Measurements from ENCODE around the gene ATP8B4.

The ATP8B4 gene, protein sequence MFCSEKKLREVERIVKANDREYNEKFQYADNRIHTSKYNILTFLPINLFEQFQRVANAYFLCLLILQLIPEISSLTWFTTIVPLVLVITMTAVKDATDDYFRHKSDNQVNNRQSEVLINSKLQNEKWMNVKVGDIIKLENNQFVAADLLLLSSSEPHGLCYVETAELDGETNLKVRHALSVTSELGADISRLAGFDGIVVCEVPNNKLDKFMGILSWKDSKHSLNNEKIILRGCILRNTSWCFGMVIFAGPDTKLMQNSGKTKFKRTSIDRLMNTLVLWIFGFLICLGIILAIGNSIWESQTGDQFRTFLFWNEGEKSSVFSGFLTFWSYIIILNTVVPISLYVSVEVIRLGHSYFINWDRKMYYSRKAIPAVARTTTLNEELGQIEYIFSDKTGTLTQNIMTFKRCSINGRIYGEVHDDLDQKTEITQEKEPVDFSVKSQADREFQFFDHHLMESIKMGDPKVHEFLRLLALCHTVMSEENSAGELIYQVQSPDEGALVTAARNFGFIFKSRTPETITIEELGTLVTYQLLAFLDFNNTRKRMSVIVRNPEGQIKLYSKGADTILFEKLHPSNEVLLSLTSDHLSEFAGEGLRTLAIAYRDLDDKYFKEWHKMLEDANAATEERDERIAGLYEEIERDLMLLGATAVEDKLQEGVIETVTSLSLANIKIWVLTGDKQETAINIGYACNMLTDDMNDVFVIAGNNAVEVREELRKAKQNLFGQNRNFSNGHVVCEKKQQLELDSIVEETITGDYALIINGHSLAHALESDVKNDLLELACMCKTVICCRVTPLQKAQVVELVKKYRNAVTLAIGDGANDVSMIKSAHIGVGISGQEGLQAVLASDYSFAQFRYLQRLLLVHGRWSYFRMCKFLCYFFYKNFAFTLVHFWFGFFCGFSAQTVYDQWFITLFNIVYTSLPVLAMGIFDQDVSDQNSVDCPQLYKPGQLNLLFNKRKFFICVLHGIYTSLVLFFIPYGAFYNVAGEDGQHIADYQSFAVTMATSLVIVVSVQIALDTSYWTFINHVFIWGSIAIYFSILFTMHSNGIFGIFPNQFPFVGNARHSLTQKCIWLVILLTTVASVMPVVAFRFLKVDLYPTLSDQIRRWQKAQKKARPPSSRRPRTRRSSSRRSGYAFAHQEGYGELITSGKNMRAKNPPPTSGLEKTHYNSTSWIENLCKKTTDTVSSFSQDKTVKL

DNA sequence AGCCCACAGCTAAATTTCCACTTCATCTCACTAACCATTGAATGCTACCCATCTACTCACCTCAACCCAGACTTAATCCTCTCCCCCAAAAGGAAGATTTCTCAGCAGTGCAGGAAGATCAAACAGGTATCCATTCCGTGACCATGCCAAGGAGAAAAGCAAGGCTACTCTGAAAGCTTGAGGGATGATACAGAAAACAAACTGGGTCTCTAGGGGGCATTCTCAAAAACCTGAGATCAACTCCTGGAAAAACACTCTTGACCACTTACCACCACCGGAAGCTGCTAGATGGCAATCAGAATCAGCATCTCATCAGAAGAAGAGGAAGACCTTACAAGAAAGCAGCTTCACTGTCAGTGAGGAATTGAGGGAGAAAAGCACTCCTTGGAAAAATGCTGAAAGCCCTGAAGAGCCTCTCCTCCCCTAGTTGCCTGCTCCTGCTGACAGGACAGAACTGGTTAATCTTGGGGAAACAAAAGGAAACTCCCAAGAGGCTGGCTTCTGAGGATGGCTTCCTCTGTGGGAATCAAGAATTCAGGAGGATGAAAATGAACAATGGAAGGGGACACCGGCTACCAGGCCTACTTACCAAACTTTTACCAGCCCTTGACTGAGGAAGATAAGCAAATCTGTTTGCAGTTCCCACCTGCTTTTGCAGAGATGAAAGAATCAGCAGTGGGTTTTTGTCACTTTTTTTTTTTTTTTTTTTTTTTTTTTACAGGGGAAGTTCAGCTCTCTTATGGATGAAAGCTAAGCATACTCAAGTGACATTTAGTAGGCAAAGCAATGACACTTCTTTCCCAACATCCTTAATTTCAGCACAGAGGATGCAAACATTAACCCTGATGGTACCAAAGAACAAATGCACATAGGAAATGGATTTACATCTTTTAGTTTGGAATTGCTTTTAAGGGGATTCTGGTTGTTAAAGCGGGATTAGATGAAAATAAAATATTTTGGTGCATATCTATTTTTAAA lies at the start of gene ATP8B4:
Gene ATP8B4 (minus strand): TSS at position 171 of the 978 bp plus-strand sequence. CDS start 12,267 bp downstream, outside the sequence.
- DNase-seq (ENCODE audit: low read depth, low spot score) = no peak
- H3K27ac ChIP-seq = no peak within 1 kb of the TSS
- TF ChIP-seq POLR2AphosphoS5 (IDR thresholded peaks at IDR 0.05; ENCODE audit: borderline replicate concordance, low read depth, low read length) = no peak
- TF ChIP-seq FOXP2 (optimal IDR thresholded peaks at IDR 0.05; ENCODE audit: control extremely low read depth, extremely low read length, insufficient read depth) = no peak
- no peak for TF ChIP-seq EZH2 (IDR thresholded peaks at IDR 0.05)
- H3K9me3 ChIP-seq (ENCODE audit: low read depth, low read length) = no peaks in the 10 kb centered on the region
- H3K4me3 ChIP-seq = no peak within 1 kb of the TSS
- no peaks in the 10 kb centered on the region for H3K36me3 ChIP-seq (ENCODE audit: insufficient read depth, low read length)
- peak within 1 kb of the TSS; percentile 13 for H3K9ac ChIP-seq (ENCODE audit: insufficient read length)

DNA sequence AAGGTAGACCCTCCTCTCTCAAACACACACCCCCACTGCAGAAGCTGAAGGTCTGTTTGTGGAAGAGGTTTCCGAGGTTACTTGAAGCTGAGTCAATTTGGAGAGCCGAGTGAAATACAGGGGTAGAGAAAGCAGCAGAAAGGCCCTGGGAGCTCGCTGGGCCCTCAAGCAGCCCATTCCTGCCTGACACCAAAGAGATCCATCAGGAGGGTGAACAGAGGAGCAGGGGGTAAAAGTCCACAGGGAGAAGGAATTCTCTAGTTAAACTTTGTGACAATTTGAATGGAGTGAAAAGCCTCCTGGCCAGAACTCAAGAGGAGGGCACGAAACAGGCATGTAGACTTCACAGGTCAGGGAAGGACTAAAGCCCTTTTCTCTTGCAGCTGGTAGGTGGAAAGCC lies 49.3 kb upstream of the ATP8B4 start:
- Histone ChIP-seq H3K36me3 (ENCODE audit: insufficient read depth, low read length) (no peaks in the 10 kb centered on the region), H3K4me3 (no peak overlapping the region), H3K27ac (no peak overlapping the region), H3K9ac (ENCODE audit: insufficient read length) (no peak overlapping the region), H3K9me3 (ENCODE audit: low read depth, low read length) (no peaks in the 10 kb centered on the region)
- no peak for DNase-seq (ENCODE audit: low read depth, low spot score)
- TF ChIP-seq FOXP2 (optimal IDR thresholded peaks at IDR 0.05; ENCODE audit: control extremely low read depth, extremely low read length, insufficient read depth) = no peak
- no peak for TF ChIP-seq POLR2AphosphoS5 (IDR thresholded peaks at IDR 0.05; ENCODE audit: borderline replicate concordance, low read depth, low read length)
- TF ChIP-seq EZH2 (IDR thresholded peaks at IDR 0.05) = no peak

DNA sequence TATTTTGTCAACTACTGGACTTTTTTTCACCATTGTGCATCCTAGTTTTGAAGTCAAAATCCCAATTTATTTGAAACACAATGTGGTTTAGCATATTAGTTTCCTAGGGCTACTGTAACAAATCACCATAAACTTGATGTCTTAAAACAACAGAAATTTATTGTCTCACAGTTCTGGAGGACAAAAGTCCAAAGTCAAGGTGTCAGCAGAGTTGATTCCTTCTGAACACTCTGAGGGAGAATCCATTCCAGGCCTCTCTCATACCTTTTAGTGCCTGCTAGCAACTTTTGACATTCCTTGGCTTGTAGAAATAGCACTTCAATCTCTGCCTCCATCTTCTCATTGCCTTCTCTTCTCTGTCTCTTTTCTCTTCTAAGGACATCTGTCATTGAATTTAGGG lies 48.1 kb upstream of the ATP8B4 start:
- Histone ChIP-seq H3K9me3 (ENCODE audit: low read depth, low read length) (no peaks in the 10 kb centered on the region), H3K36me3 (ENCODE audit: insufficient read depth, low read length) (no peaks in the 10 kb centered on the region), H3K4me3 (no peak overlapping the region), H3K9ac (ENCODE audit: insufficient read length) (no peak overlapping the region), H3K27ac (no peak overlapping the region; the same call in 1 of the 2 replicates)
- DNase-seq (ENCODE audit: low read depth, low spot score) = no peak
- no peak for TF ChIP-seq EZH2 (IDR thresholded peaks at IDR 0.05)
- no peak for TF ChIP-seq POLR2AphosphoS5 (IDR thresholded peaks at IDR 0.05; ENCODE audit: borderline replicate concordance, low read depth, low read length)
- no peak for TF ChIP-seq FOXP2 (optimal IDR thresholded peaks at IDR 0.05; ENCODE audit: control extremely low read depth, extremely low read length, insufficient read depth)

DNA sequence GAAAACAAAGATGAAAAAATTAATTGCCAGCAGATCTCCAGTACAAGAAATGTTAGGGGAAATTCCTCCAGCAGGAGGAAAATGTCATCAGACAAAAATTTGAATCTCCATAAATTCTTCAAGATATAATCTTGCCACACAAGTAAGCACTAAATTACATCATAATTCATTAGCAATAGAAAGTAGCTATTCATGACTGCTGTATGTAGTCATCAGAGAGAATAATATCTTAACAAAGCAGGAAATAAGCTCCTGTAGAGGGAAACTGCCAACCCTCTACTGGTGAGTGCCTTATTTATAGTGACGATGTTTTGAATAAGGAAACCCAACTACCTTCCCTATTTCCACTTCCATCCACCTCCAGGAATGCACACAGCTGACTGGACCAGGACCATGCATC lies 47.2 kb upstream of the ATP8B4 start:
- H3K36me3 ChIP-seq (ENCODE audit: insufficient read depth, low read length) = no peaks in the 10 kb centered on the region
- no peaks in the 10 kb centered on the region for H3K9me3 ChIP-seq (ENCODE audit: low read depth, low read length)
- 0 out of 2 replicates have a peak overlapping the region, but pooled peaks have one; percentile 8 for H3K4me3 ChIP-seq
- H3K27ac ChIP-seq = peak overlapping the region; percentile 65; the same call in 1 of the 2 replicates
- H3K9ac ChIP-seq (ENCODE audit: insufficient read length) = no peak overlapping the region
- TF ChIP-seq EZH2 (IDR thresholded peaks at IDR 0.05) (no peak), FOXP2 (optimal IDR thresholded peaks at IDR 0.05; ENCODE audit: control extremely low read depth, extremely low read length, insufficient read depth) (no peak), POLR2AphosphoS5 (IDR thresholded peaks at IDR 0.05; ENCODE audit: borderline replicate concordance, low read depth, low read length) (no peak)
- peak; percentile 56 for DNase-seq (ENCODE audit: low read depth, low spot score)

DNA sequence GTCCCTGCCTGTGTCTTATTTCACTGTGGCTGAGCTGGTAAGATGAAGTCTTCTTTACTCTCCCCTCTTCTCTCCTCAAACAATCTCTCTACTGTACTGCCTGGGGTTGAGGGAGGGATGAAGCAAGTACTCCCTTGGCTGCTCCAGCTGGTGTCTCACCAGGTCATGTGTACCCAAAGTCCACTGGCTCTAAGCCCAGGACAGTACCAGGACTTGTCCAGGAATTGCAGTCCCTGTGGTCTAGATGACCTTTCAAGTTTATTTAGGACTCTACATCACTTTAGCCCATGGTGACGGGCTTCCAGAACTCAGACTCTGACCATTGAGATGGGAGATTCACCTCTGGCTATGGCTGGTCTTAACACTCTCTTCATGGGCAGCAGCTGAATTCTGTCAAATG lies 45.4 kb upstream of the ATP8B4 start:
- no peak for DNase-seq (ENCODE audit: low read depth, low spot score)
- TF ChIP-seq EZH2 (IDR thresholded peaks at IDR 0.05) (no peak), FOXP2 (optimal IDR thresholded peaks at IDR 0.05; ENCODE audit: control extremely low read depth, extremely low read length, insufficient read depth) (no peak), POLR2AphosphoS5 (IDR thresholded peaks at IDR 0.05; ENCODE audit: borderline replicate concordance, low read depth, low read length) (no peak)
- no peaks in the 10 kb centered on the region for H3K36me3 ChIP-seq (ENCODE audit: insufficient read depth, low read length)
- H3K4me3 ChIP-seq = no peak overlapping the region
- no peaks in the 10 kb centered on the region for H3K9me3 ChIP-seq (ENCODE audit: low read depth, low read length)
- H3K9ac ChIP-seq (ENCODE audit: insufficient read length) = no peak overlapping the region
- no peak overlapping the region for H3K27ac ChIP-seq

DNA sequence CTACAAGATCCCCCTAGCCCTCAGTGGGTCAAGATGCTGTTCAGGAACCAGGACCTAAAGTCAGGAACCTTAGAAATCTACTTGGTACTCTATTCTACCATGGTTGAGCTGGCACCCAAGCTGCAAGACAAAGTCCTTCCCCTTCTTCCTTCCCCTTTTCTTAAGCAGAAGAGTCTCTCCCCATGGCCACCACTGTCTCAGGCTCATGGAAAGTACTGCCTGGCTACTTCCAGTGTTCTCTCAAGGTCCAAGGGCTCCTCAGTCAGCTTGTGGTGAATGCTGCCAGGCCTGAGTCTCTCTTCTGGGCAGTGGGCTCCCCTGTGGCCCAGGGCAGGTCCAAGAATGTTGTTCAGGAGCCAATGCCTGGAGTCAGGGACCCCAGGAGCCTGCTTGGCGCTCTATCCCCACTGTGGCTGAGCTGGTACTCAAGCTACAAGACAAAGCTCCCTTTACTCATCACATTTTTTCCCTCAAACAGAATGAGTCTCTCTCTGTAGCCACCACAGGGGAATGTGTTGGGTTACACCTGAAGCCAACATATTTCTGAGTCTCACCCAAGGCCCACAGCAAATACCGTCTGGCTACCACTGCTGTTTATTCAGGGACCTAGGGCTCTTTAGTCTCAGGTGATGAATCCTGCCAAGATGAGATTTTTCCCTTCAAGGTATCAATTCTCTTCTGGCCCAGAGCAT lies 44.8 kb upstream of the ATP8B4 start:
- no peak overlapping the region for H3K9ac ChIP-seq (ENCODE audit: insufficient read length)
- H3K27ac ChIP-seq = no peak overlapping the region
- no peak for TF ChIP-seq FOXP2 (optimal IDR thresholded peaks at IDR 0.05; ENCODE audit: control extremely low read depth, extremely low read length, insufficient read depth)
- TF ChIP-seq POLR2AphosphoS5 (IDR thresholded peaks at IDR 0.05; ENCODE audit: borderline replicate concordance, low read depth, low read length) = no peak
- no peak for TF ChIP-seq EZH2 (IDR thresholded peaks at IDR 0.05)
- H3K9me3 ChIP-seq (ENCODE audit: low read depth, low read length) = no peaks in the 10 kb centered on the region
- DNase-seq (ENCODE audit: low read depth, low spot score) = no peak
- H3K4me3 ChIP-seq = no peak overlapping the region
- H3K36me3 ChIP-seq (ENCODE audit: insufficient read depth, low read length) = no peaks in the 10 kb centered on the region
